SK-N-SH treated with all-trans-retinoic acid at 6 μM for 48 hours (cell line): ENCODE measurements around the gene FARP1.
A peak's percentile ranks its signal among the peaks of the same experiment; 100 is the strongest.

Experiments
- ATAC-seq: fragments of 200-7000 bp; cut with Tn5 transposase; 3 replicates; pipeline ENCODE4 v1.9.1; 2020; ENCODE audit warnings: mild to moderate bottlenecking, moderate library complexity
- ARNTL ChIP-seq: fragments of 450-650 bp; formaldehyde crosslinking; IDR thresholded peaks from 2 replicates; pipeline ENCODE4 v1.5.0; 2020; ENCODE audit warnings: low read depth, mild to moderate bottlenecking, moderate library complexity, borderline replicate concordance
- BACH2 ChIP-seq: fragments of 250-450 bp; sonication (Bioruptor Pico); IDR thresholded peaks from 2 replicates; pipeline ENCODE4 v1.9.0; 2021; ENCODE audit warnings: mild to moderate bottlenecking, borderline replicate concordance
- CREB5 ChIP-seq: fragments of 250-450 bp; sonication (Bioruptor Pico); IDR thresholded peaks from 2 replicates; pipeline ENCODE4 v1.5.1; 2020; ENCODE audit warnings: low read depth, mild to moderate bottlenecking, moderate library complexity
- CSDC2 ChIP-seq: fragments of 250-450 bp; sonication (Bioruptor Pico); IDR thresholded peaks from 2 replicates; pipeline ENCODE4 v1.5.0; 2020; ENCODE audit warnings: mild to moderate bottlenecking, moderate library complexity
- CSRNP3 ChIP-seq: fragments of 250-450 bp; sonication (Bioruptor Pico); IDR thresholded peaks from 2 replicates; pipeline ENCODE4 v1.5.1; 2021; ENCODE audit warnings: mild to moderate bottlenecking, moderate library complexity
- ESRRG ChIP-seq: fragments of 250-450 bp; sonication (Bioruptor Pico); IDR thresholded peaks from 2 replicates; pipeline ENCODE4 v1.6.1; 2021; ENCODE audit warnings: mild to moderate bottlenecking
- GLIS3 ChIP-seq: fragments of 250-450 bp; sonication (Bioruptor Pico); IDR thresholded peaks from 2 replicates; pipeline ENCODE4 v1.5.0; 2020; ENCODE audit warnings: mild to moderate bottlenecking, moderate library complexity
- ISL1 ChIP-seq: fragments of 250-450 bp; sonication (Bioruptor Pico); IDR thresholded peaks from 2 replicates; pipeline ENCODE4 v2.1.2; 2022; ENCODE audit warnings: mild to moderate bottlenecking, moderate library complexity
- OSR1 ChIP-seq: fragments of 250-450 bp; sonication (Bioruptor Pico); IDR thresholded peaks from 2 replicates; pipeline ENCODE4 v1.8.0; 2022; ENCODE audit warnings: moderate library complexity, mild to moderate bottlenecking, inconsistent platforms
- PPARA ChIP-seq: fragments of 250-450 bp; sonication (Bioruptor Pico); IDR thresholded peaks from 2 replicates; pipeline ENCODE4 v1.5.0; 2020; ENCODE audit warnings: mild to moderate bottlenecking, borderline replicate concordance
- SNAI2 ChIP-seq: fragments of 250-450 bp; sonication (Bioruptor Pico); IDR thresholded peaks from 2 replicates; pipeline ENCODE4 v1.5.0; 2020; ENCODE audit warnings: mild to moderate bottlenecking, moderate library complexity
- TCF4 ChIP-seq: fragments of 250-450 bp; sonication (Bioruptor Pico); IDR thresholded peaks from 2 replicates; pipeline ENCODE4 v1.8.0; 2021; ENCODE audit warnings: mild to moderate bottlenecking, moderate library complexity, borderline replicate concordance
- TOX ChIP-seq: fragments of 250-450 bp; sonication (Bioruptor Pico); IDR thresholded peaks from 2 replicates; pipeline ENCODE4 v1.8.0; 2021; ENCODE audit warnings: mild to moderate bottlenecking, moderate library complexity, borderline replicate concordance
- ZC3H10 ChIP-seq: fragments of 250-450 bp; sonication (Bioruptor Pico); IDR thresholded peaks from 2 replicates; pipeline ENCODE4 v1.5.1; 2021; ENCODE audit warnings: mild to moderate bottlenecking, moderate library complexity
- ZFP3 ChIP-seq: fragments of 250-450 bp; sonication (Bioruptor Pico); IDR thresholded peaks from 2 replicates; pipeline ENCODE4 v1.5.0; 2020; ENCODE audit warnings: mild to moderate bottlenecking, moderate library complexity
- ZNF565 ChIP-seq: fragments of 450-650 bp; formaldehyde crosslinking; conservative IDR thresholded peaks from 2 replicates; pipeline ENCODE4 v1.5.0; 2020; ENCODE audit warnings: low read depth, mild to moderate bottlenecking, moderate library complexity
- ZNF70 ChIP-seq: fragments of 450-650 bp; formaldehyde crosslinking; IDR thresholded peaks from 2 replicates; pipeline ENCODE4 v1.5.0; 2020; ENCODE audit warnings: mild to moderate bottlenecking, moderate library complexity
- ZNF8 ChIP-seq: fragments of 450-650 bp; formaldehyde crosslinking; IDR thresholded peaks from 2 replicates; pipeline ENCODE4 v1.5.0; 2020; ENCODE audit warnings: mild to moderate bottlenecking, moderate library complexity
- TF ChIP-seq, protein P1 (sequence below): fragments of 250-450 bp; sonication (Bioruptor Pico); IDR thresholded peaks from 2 replicates; pipeline ENCODE4 v1.8.0; 2021; ENCODE audit warnings: low read depth, mild to moderate bottlenecking, moderate library complexity, borderline replicate concordance
- TF ChIP-seq, protein P2 (sequence below): fragments of 250-450 bp; sonication (Bioruptor Pico); IDR thresholded peaks from 2 replicates; pipeline ENCODE4 v1.8.0; 2020; ENCODE audit warnings: mild to moderate bottlenecking, moderate library complexity, borderline replicate concordance
- TF ChIP-seq, protein P3 (sequence below): fragments of 250-450 bp; sonication (Bioruptor Pico); IDR thresholded peaks from 2 replicates; pipeline ENCODE4 v1.5.0; 2020; ENCODE audit warnings: mild to moderate bottlenecking, moderate library complexity

The FARP1 gene

GRCh38 chr13:98261165-98261702 lies 118.3 kb downstream of the FARP1 start:
- TF ChIP-seq ZNF70 (CRISPR knock-in tag) (no peak), CSRNP3 (CRISPR knock-in tag) (no peak), BACH2 (CRISPR knock-in tag) (no peak), OSR1 (CRISPR knock-in tag) (no peak), SNAI2 (CRISPR knock-in tag) (no peak), ZNF8 (no peak)
- TF ChIP-seq, protein P1, sequence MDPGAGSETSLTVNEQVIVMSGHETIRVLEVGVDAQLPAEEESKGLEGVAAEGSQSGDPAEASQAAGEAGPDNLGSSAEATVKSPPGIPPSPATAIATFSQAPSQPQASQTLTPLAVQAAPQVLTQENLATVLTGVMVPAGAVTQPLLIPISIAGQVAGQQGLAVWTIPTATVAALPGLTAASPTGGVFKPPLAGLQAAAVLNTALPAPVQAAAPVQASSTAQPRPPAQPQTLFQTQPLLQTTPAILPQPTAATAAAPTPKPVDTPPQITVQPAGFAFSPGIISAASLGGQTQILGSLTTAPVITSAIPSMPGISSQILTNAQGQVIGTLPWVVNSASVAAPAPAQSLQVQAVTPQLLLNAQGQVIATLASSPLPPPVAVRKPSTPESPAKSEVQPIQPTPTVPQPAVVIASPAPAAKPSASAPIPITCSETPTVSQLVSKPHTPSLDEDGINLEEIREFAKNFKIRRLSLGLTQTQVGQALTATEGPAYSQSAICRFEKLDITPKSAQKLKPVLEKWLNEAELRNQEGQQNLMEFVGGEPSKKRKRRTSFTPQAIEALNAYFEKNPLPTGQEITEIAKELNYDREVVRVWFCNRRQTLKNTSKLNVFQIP (CRISPR knock-in tag) = no peak
- TF ChIP-seq, protein P2, sequence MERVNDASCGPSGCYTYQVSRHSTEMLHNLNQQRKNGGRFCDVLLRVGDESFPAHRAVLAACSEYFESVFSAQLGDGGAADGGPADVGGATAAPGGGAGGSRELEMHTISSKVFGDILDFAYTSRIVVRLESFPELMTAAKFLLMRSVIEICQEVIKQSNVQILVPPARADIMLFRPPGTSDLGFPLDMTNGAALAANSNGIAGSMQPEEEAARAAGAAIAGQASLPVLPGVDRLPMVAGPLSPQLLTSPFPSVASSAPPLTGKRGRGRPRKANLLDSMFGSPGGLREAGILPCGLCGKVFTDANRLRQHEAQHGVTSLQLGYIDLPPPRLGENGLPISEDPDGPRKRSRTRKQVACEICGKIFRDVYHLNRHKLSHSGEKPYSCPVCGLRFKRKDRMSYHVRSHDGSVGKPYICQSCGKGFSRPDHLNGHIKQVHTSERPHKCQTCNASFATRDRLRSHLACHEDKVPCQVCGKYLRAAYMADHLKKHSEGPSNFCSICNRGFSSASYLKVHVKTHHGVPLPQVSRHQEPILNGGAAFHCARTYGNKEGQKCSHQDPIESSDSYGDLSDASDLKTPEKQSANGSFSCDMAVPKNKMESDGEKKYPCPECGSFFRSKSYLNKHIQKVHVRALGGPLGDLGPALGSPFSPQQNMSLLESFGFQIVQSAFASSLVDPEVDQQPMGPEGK = no peak
- ATAC-seq = peak; percentile 19; the same call in 2 of the 3 replicates

GRCh38 chr13:98262292-98262691 lies 119.4 kb downstream of the FARP1 start:
- no peak for TF ChIP-seq GLIS3 (CRISPR knock-in tag)
- TF ChIP-seq, protein P3, sequence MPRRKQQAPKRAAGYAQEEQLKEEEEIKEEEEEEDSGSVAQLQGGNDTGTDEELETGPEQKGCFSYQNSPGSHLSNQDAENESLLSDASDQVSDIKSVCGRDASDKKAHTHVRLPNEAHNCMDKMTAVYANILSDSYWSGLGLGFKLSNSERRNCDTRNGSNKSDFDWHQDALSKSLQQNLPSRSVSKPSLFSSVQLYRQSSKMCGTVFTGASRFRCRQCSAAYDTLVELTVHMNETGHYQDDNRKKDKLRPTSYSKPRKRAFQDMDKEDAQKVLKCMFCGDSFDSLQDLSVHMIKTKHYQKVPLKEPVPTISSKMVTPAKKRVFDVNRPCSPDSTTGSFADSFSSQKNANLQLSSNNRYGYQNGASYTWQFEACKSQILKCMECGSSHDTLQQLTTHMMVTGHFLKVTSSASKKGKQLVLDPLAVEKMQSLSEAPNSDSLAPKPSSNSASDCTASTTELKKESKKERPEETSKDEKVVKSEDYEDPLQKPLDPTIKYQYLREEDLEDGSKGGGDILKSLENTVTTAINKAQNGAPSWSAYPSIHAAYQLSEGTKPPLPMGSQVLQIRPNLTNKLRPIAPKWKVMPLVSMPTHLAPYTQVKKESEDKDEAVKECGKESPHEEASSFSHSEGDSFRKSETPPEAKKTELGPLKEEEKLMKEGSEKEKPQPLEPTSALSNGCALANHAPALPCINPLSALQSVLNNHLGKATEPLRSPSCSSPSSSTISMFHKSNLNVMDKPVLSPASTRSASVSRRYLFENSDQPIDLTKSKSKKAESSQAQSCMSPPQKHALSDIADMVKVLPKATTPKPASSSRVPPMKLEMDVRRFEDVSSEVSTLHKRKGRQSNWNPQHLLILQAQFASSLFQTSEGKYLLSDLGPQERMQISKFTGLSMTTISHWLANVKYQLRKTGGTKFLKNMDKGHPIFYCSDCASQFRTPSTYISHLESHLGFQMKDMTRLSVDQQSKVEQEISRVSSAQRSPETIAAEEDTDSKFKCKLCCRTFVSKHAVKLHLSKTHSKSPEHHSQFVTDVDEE (CRISPR knock-in tag) = no peak
- no peak for TF ChIP-seq CREB5
- TF ChIP-seq ZFP3 (CRISPR knock-in tag) = no peak
- TF ChIP-seq ARNTL (CRISPR knock-in tag) = no peak
- TF ChIP-seq, all 23 proteins: peak for 0
- no peak; the same call in 2 of the 3 replicates for ATAC-seq

GRCh38 chr13:98263841-98264240 lies 120.9 kb downstream of the FARP1 start:
- TF ChIP-seq ARNTL (CRISPR knock-in tag) (no peak), BACH2 (CRISPR knock-in tag) (no peak), SNAI2 (CRISPR knock-in tag) (no peak), GLIS3 (CRISPR knock-in tag) (no peak), ISL1 (no peak)
- no peak for ATAC-seq

DNA sequence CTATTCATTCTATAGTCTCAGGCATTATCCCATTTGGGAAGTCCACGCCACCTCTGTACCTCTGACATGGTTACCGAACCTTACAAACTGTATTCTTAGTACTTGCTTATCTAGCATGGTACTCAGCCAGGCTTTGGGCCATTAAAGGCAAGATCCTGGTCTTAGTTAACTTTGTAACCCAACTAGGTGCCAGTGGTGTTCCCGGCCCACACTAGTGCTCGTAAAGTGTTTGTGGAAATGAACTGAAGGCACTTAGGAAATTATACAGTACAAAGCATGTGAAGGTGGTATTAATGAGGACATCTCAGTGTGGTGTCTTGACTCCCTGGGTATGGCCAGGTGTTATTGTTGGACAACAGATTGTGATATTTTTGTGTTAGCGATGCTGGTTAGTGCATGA lies 122.0 kb downstream of the FARP1 start:
- no peak for ATAC-seq

More for the DNA sequence above, 122.0 kb downstream of the FARP1 start:
- TF ChIP-seq TCF4 (CRISPR knock-in tag) (no peak), ARNTL (CRISPR knock-in tag) (no peak), ZNF8 (no peak), SNAI2 (CRISPR knock-in tag) (no peak), ISL1 (no peak), CSRNP3 (CRISPR knock-in tag) (no peak), TOX (no peak), ZC3H10 (CRISPR knock-in tag) (no peak), CSDC2 (no peak), ZNF565 (CRISPR knock-in tag) (no peak), PPARA (no peak), ESRRG (CRISPR knock-in tag) (no peak), BACH2 (CRISPR knock-in tag) (no peak)
- TF ChIP-seq, protein P2 = no peak
- TF ChIP-seq, protein P1 (CRISPR knock-in tag) = no peak
